ENCODE results near the gene KEAP1.

DNA sequence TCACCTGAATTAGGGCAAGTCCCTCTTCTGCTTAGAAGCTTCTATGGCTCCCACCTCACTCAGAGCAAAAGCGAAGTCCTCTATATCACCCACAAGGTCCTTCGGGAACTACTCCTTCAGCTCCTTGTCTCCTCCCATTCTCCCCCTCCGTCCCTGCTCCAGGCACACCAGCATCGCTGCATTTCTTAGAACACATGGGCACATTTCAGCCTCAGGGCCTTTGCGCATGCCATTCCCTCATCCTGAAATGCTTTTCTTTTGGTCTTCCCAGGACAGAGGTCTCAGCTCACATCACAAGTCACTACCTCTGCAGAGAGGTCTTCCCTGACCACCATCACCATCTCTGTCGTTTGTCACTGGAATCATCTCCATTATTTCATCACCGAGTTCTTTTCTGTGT, 10.1 kb upstream of the KEAP1 start:
- TF ChIP-seq, protein P1, sequence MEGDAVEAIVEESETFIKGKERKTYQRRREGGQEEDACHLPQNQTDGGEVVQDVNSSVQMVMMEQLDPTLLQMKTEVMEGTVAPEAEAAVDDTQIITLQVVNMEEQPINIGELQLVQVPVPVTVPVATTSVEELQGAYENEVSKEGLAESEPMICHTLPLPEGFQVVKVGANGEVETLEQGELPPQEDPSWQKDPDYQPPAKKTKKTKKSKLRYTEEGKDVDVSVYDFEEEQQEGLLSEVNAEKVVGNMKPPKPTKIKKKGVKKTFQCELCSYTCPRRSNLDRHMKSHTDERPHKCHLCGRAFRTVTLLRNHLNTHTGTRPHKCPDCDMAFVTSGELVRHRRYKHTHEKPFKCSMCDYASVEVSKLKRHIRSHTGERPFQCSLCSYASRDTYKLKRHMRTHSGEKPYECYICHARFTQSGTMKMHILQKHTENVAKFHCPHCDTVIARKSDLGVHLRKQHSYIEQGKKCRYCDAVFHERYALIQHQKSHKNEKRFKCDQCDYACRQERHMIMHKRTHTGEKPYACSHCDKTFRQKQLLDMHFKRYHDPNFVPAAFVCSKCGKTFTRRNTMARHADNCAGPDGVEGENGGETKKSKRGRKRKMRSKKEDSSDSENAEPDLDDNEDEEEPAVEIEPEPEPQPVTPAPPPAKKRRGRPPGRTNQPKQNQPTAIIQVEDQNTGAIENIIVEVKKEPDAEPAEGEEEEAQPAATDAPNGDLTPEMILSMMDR (IDR thresholded peaks at IDR 0.05) = no peak
- TF ChIP-seq POLR2A (IDR thresholded peaks at IDR 0.05) = no peak
